Neural cell (in vitro differentiated cells): ENCODE measurements around the gene DSC3. TPM values are rescaled to one million over a fixed set of nuclear protein-coding genes. Genes with fewer than 3 reads are reported as not detected.

Source experiments
- H2AFZ ChIP-seq: fragments of 200-600, 300-800 bp; sonication (generic), shearing (Covaris generic); 2 replicates; pipeline ENCODE4 v1.6.0; 2014; ENCODE audit warnings: low read depth, mild to moderate bottlenecking, antibody characterized with exemption, low read length, moderate library complexity
- H3F3A ChIP-seq: fragments of 200-600 bp; shearing (Covaris generic); 2 replicates; pipeline ENCODE4 v1.6.1; 2016; ENCODE audit warnings: mild to moderate bottlenecking, moderate library complexity, mixed read lengths, antibody characterized with exemption, low read length; ENCODE audit not compliant: insufficient read depth, poor library complexity, severe bottlenecking
- H3K27ac ChIP-seq: fragments of 200-600, 300-800 bp; sonication (generic), shearing (Covaris generic); 2 replicates; pipeline ENCODE4 v1.5.1; 2014; ENCODE audit warnings: mild to moderate bottlenecking, low read length, moderate library complexity
- H3K27me3 ChIP-seq: fragments of 300-800, 200-600 bp; sonication (generic), shearing (Covaris generic); 2 replicates; pipeline ENCODE4 v1.6.0; 2014; ENCODE audit warnings: mild to moderate bottlenecking, low read depth, low read length, moderate library complexity; ENCODE audit not compliant: insufficient read depth
- H3K36me3 ChIP-seq: fragments of 300-800, 200-600 bp; sonication (generic), shearing (Covaris generic); 2 replicates; pipeline ENCODE4 v1.5.1; 2014; ENCODE audit warnings: mild to moderate bottlenecking, antibody characterized with exemption, low read length, moderate library complexity; ENCODE audit not compliant: insufficient read depth
- H3K4me2 ChIP-seq: fragments of 300-800, 200-600 bp; sonication (generic), shearing (Covaris generic); 2 replicates; pipeline ENCODE4 v1.6.0; 2014; ENCODE audit warnings: mild to moderate bottlenecking, low read length
- H3K4me3 ChIP-seq: fragments of 300-800, 200-600 bp; sonication (generic), shearing (Covaris generic); 2 replicates; pipeline ENCODE4 v1.5.1; 2014; ENCODE audit warnings: mild to moderate bottlenecking, low read length, moderate library complexity
- H3K79me2 ChIP-seq: fragments of 200-600 bp; shearing (Covaris generic); replicated peaks from 2 replicates; pipeline ENCODE4 v1.6.0; 2014; ENCODE audit warnings: mild to moderate bottlenecking, low read length, moderate library complexity; ENCODE audit not compliant: insufficient read depth
- H3K9ac ChIP-seq: fragments of 300-800, 200-600 bp; sonication (generic), shearing (Covaris generic); 2 replicates; pipeline ENCODE4 v1.6.1; 2016; ENCODE audit warnings: mild to moderate bottlenecking, low read length, mixed read lengths
- H3K9me2 ChIP-seq: fragments of 200-600 bp; shearing (Covaris generic); 2 replicates; pipeline ENCODE4 v1.6.1; 2016; ENCODE audit warnings: mild to moderate bottlenecking, low read length, mixed read lengths; ENCODE audit not compliant: insufficient read depth
- H3K9me3 ChIP-seq: fragments of 200-600, 300-800 bp; sonication (generic), shearing (Covaris generic); 2 replicates; pipeline ENCODE4 v1.6.1; 2016; ENCODE audit warnings: mild to moderate bottlenecking, mixed run types, low read length, moderate library complexity, mixed read lengths
- H4K20me1 ChIP-seq: fragments of 200-600 bp; shearing (Covaris generic); 2 replicates; pipeline ENCODE4 v1.6.1; 2016; ENCODE audit warnings: mild to moderate bottlenecking, mixed run types; ENCODE audit not compliant: insufficient read depth
- CTCF ChIP-seq: fragments of 450-650 bp; IDR thresholded peaks from 2 replicates; pipeline ENCODE4 v1.5.1; 2014; ENCODE audit warnings: antibody characterized with exemption, mild to moderate bottlenecking, moderate library complexity; ENCODE audit not compliant: poor library complexity, severe bottlenecking
- EP300 ChIP-seq: fragments of 450-650 bp; conservative IDR thresholded peaks from 2 replicates; pipeline ENCODE4 v1.6.1; 2014; ENCODE audit warnings: antibody characterized with exemption, mild to moderate bottlenecking, moderate library complexity; ENCODE audit not compliant: poor library complexity, severe bottlenecking
- EZH2 ChIP-seq: fragments of 200-600, 300-800 bp; shearing (Covaris generic), sonication (generic); IDR thresholded peaks from 2 replicates; pipeline ENCODE4 v1.6.1; 2014; ENCODE audit warnings: antibody characterized with exemption, low read length, borderline replicate concordance, mild to moderate bottlenecking; ENCODE audit not compliant: insufficient read depth, poor library complexity, severe bottlenecking
- MXI1 ChIP-seq: fragments of 450-650 bp; conservative IDR thresholded peaks from 2 replicates; pipeline ENCODE4 v1.6.1; 2014; ENCODE audit warnings: antibody characterized with exemption, mild to moderate bottlenecking; ENCODE audit not compliant: poor library complexity, severe bottlenecking
- POLR2AphosphoS5 ChIP-seq: IDR thresholded peaks from 2 replicates; pipeline ENCODE4 v1.6.1; 2012
- RAD21 ChIP-seq: fragments of 450-650 bp; conservative IDR thresholded peaks from 2 replicates; pipeline ENCODE4 v1.6.1; 2014; ENCODE audit warnings: antibody characterized with exemption, mild to moderate bottlenecking, moderate library complexity
- REST ChIP-seq: IDR thresholded peaks from 2 replicates; pipeline ENCODE4 v1.6.1; 2012; ENCODE audit warnings: borderline replicate concordance
- SMC3 ChIP-seq: fragments of 450-650 bp; conservative IDR thresholded peaks from 2 replicates; pipeline ENCODE4 v1.6.1; 2014; ENCODE audit warnings: antibody characterized with exemption, mild to moderate bottlenecking, moderate library complexity; ENCODE audit not compliant: poor library complexity
- TAF1 ChIP-seq: IDR thresholded peaks from 2 replicates; pipeline ENCODE4 v1.6.1; 2012; ENCODE audit warnings: low read depth
- polyA plus RNA-seq: library from polyadenylated mRNA; depleted of rRNA; stranded (reverse); fragments of >200 nt; gene quantifications from 2 replicates; pipeline ENCODE4 v1.2.3, GENCODE V29; 2014

Gene DSC3
- polyA plus RNA-seq, 1 donor from 2014 or later: not detected

- Histone ChIP-seq H3F3A (no peaks in the 10 kb centered on the region), H3K27ac (no peak overlapping the region), H4K20me1 (no peaks in the 10 kb centered on the region), H2AFZ (no peak overlapping the region), H3K36me3 (no peaks in the 10 kb centered on the region), H3K9ac (no peak overlapping the region), H3K4me2 (no peak overlapping the region), H3K79me2 (no peaks in the 10 kb centered on the region), H3K9me2 (no peaks in the 10 kb centered on the region), H3K9me3 (no peaks in the 10 kb centered on the region), H3K4me3 (no peak overlapping the region), H3K27me3 (no peaks in the 10 kb centered on the region)
- TF ChIP-seq RAD21: no peak
- no peak for TF ChIP-seq EP300
- TF ChIP-seq TAF1: no peak
- TF ChIP-seq CTCF: no peak
- TF ChIP-seq EZH2: no peak
- TF ChIP-seq MXI1: no peak
- TF ChIP-seq SMC3: no peak
- TF ChIP-seq REST: no peak
- TF ChIP-seq POLR2AphosphoS5: no peak
These were observed 81.9 kb downstream of the DSC3 start for GRCh38 chr18:30960661-30961060.

- Histone ChIP-seq H3K9ac (no peak overlapping the region), H3K4me2 (no peak overlapping the region), H3K27me3 (no peaks in the 10 kb centered on the region), H3F3A (no peaks in the 10 kb centered on the region), H3K36me3 (no peaks in the 10 kb centered on the region), H4K20me1 (no peaks in the 10 kb centered on the region), H3K9me3 (no peaks in the 10 kb centered on the region), H3K4me3 (no peak overlapping the region), H3K79me2 (no peaks in the 10 kb centered on the region), H3K27ac (no peak overlapping the region), H3K9me2 (no peaks in the 10 kb centered on the region), H2AFZ (no peak overlapping the region)
- TF ChIP-seq EP300 (no peak), EZH2 (no peak), CTCF (no peak), REST (no peak), RAD21 (no peak), POLR2AphosphoS5 (no peak), SMC3 (no peak), TAF1 (no peak), MXI1 (no peak)
These were observed 85.5 kb downstream of the DSC3 start for GRCh38 chr18:30957066-30957465.
